HepG2 (cell line): ENCODE measurements around the gene HNRNPR. TPM values are rescaled to one million over a fixed set of nuclear protein-coding genes. Genes with fewer than 3 reads are reported as not detected.
A peak's percentile ranks its signal among the peaks of the same experiment; 100 is the strongest.

ENCODE experiments used
- CHD2 ChIP-seq: IDR thresholded peaks from 2 replicates; pipeline ENCODE4 v1.6.1; 2011; ENCODE audit warnings: low read depth, low read length, improper control_type of control experiment
- GABPA ChIP-seq, 2 experiments: IDR thresholded peaks; 2 replicates each; pipeline ENCODE4 v1.6.1; 2011 to 2016; ENCODE audit warnings: low read depth in 2 of 2, low read length in 1 of 2, missing biosample characterization in 1 of 2, missing genetic modification characterization in 1 of 2
- KAT7 ChIP-seq: IDR thresholded peaks from 2 replicates; pipeline ENCODE4 v1.6.1; 2018; ENCODE audit warnings: borderline replicate concordance, missing compliant biosample characterization
- KDM5A ChIP-seq: fragments of 200-600 bp; sonication (generic); IDR thresholded peaks from 2 replicates; pipeline ENCODE4 v1.7.0; 2018; ENCODE audit warnings: antibody characterized with exemption, mild to moderate bottlenecking, low read length, borderline replicate concordance
- MTF2 ChIP-seq: sonication (generic); formaldehyde crosslinking; IDR thresholded peaks from 2 replicates; pipeline ENCODE4 v1.5.0; 2020; ENCODE audit warnings: missing genetic modification reagents, borderline replicate concordance
- RBM39 ChIP-seq: fragments of 200-400 bp; formaldehyde crosslinking; IDR thresholded peaks from one replicate; pipeline ENCODE4 v1.6.1; 2018; ENCODE audit warnings: antibody characterized with exemption, mild to moderate bottlenecking, low read depth, low read length; ENCODE audit not compliant: poor library complexity, severe bottlenecking
- TSC22D2 ChIP-seq: sonication (generic); formaldehyde crosslinking; IDR thresholded peaks from 2 replicates; pipeline ENCODE4 v1.5.1; 2020; ENCODE audit warnings: missing genetic modification reagents, mild to moderate bottlenecking, borderline replicate concordance
- XBP1 ChIP-seq: sonication (generic); formaldehyde crosslinking; IDR thresholded peaks from 2 replicates; pipeline ENCODE4 v1.5.0; 2020; ENCODE audit warnings: missing genetic modification reagents
- ZBTB33 ChIP-seq: sonication (generic); formaldehyde crosslinking; IDR thresholded peaks from 2 replicates; pipeline ENCODE4 v1.4.0; 2020; ENCODE audit warnings: missing genetic modification reagents
- ZC3H13 ChIP-seq: sonication (generic); formaldehyde crosslinking; IDR thresholded peaks from 2 replicates; pipeline ENCODE4 v1.8.1; 2023; ENCODE audit warnings: mild to moderate bottlenecking, missing genetic modification reagents, moderate library complexity
- ZFAT ChIP-seq: sonication (generic); formaldehyde crosslinking; conservative IDR thresholded peaks from 2 replicates; pipeline ENCODE4 v1.8.1; 2023; ENCODE audit warnings: missing genetic modification reagents, inconsistent platforms
- ZNF564 ChIP-seq: sonication (generic); formaldehyde crosslinking; IDR thresholded peaks from 2 replicates; pipeline ENCODE4 v1.8.1; 2023; ENCODE audit warnings: mild to moderate bottlenecking, missing genetic modification reagents
- ZNF567 ChIP-seq: sonication (generic); formaldehyde crosslinking; IDR thresholded peaks from 2 replicates; pipeline ENCODE4 v1.8.1; 2023; ENCODE audit warnings: mild to moderate bottlenecking, missing genetic modification reagents, borderline replicate concordance
- ZNF775 ChIP-seq: sonication (generic); formaldehyde crosslinking; IDR thresholded peaks from 2 replicates; pipeline ENCODE4 v1.4.0; 2020; ENCODE audit warnings: missing genetic modification reagents, mild to moderate bottlenecking, moderate library complexity, borderline replicate concordance
- polyA plus RNA-seq, 8 experiments: library from polyadenylated mRNA; depleted of rRNA in 3 of 8; stranded (reverse) in 7 of 8; unstranded in 1 of 8; fragments of >200 nt; fragmentation: Illumina TruSeq in 4 of 8; extraction: Trizol in 4 of 8; gene quantifications; 2 replicates each; pipeline versions ENCODE4 v1.2.1 to v1.2.3, GENCODE V29; 2011 to 2016; ENCODE audit warnings: low read depth in 4 of 8, missing spikeins in 1 of 8, mixed read lengths in 1 of 8; ENCODE audit not compliant: insufficient read depth in 1 of 8
- total RNA-seq, 5 experiments: library from RNA; depleted of rRNA; stranded (reverse); fragments of >200 nt; fragmentation: Illumina TruSeq; extraction: Trizol; gene quantifications; 2 replicates each; pipeline ENCODE4 v1.2.3, GENCODE V29; 2016; ENCODE audit warnings: low read depth in 1 of 5
- TF ChIP-seq, protein P1 (sequence below): sonication (generic); formaldehyde crosslinking; IDR thresholded peaks from 2 replicates; pipeline ENCODE4 v1.4.0; 2020; ENCODE audit warnings: mild to moderate bottlenecking, missing genetic modification reagents

HNRNPR gene
- total and polyA plus RNA-seq, 2 of the 13 experiments (the other 11 are each of a cell fraction or from before 2014, with no cell fraction given) = 133 to 216 TPM

- TF ChIP-seq GABPA (IDR thresholded peaks at IDR 0.05; ENCODE audit: low read depth, low read length) (no peak), GABPA (CRISPR knock-in tag; IDR thresholded peaks at IDR 0.05; ENCODE audit: low read depth) (no peak), KAT7 (CRISPR knock-in tag) (peak; percentile 34; the same call in 1 of the 2 replicates), XBP1 (CRISPR knock-in tag) (no peak), ZNF775 (0 out of 2 replicates have a peak, but pooled peaks have one; percentile 28), RBM39 (peak; percentile 1), ZFAT (CRISPR knock-in tag) (no peak), ZNF564 (CRISPR knock-in tag) (0 out of 2 replicates have a peak, but pooled peaks have one; percentile 17), ZNF567 (CRISPR knock-in tag) (no peak), ZC3H13 (CRISPR knock-in tag) (no peak), KDM5A (no peak; the same call in 1 of the 2 replicates), ZBTB33 (CRISPR knock-in tag) (no peak), MTF2 (CRISPR knock-in tag) (peak; percentile 14; the same call in 1 of the 2 replicates), TSC22D2 (CRISPR knock-in tag) (no peak), CHD2 (no peak)
- TF ChIP-seq, protein P1, sequence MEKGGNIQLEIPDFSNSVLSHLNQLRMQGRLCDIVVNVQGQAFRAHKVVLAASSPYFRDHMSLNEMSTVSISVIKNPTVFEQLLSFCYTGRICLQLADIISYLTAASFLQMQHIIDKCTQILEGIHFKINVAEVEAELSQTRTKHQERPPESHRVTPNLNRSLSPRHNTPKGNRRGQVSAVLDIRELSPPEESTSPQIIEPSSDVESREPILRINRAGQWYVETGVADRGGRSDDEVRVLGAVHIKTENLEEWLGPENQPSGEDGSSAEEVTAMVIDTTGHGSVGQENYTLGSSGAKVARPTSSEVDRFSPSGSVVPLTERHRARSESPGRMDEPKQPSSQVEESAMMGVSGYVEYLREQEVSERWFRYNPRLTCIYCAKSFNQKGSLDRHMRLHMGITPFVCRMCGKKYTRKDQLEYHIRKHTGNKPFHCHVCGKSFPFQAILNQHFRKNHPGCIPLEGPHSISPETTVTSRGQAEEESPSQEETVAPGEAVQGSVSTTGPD (CRISPR knock-in tag) = no peak
Observed at GRCh38 chr1:23343221-23344110, 618 bp downstream of the HNRNPR start (continued).
